RPMI7951 (cell line): ENCODE data around the gene HSH2D. TPM values are rescaled to one million over a fixed set of nuclear protein-coding genes. Genes with fewer than 3 reads are reported as not detected.
"Not testable (repeated sequence)": the region's sequence is repeated elsewhere in the genome, so short reads cannot be mapped to it uniquely, and the experiment has no call there.

Experiments
- DNase-seq: peaks from one replicate; pipeline ENCODE4 v3.0.0-alpha.2; 2012; ENCODE audit warnings: low read depth
- total RNA-seq: library from RNA; depleted of rRNA; stranded (reverse); fragments of >200 nt; shearing (Covaris generic); gene quantifications from 2 replicates; pipeline ENCODE4 v1.2.3, GENCODE V29; 2014; rRNA removed

The HSH2D gene, protein sequence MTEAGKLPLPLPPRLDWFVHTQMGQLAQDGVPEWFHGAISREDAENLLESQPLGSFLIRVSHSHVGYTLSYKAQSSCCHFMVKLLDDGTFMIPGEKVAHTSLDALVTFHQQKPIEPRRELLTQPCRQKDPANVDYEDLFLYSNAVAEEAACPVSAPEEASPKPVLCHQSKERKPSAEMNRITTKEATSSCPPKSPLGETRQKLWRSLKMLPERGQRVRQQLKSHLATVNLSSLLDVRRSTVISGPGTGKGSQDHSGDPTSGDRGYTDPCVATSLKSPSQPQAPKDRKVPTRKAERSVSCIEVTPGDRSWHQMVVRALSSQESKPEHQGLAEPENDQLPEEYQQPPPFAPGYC
- total RNA-seq: not detected in 2 replicates

DNA sequence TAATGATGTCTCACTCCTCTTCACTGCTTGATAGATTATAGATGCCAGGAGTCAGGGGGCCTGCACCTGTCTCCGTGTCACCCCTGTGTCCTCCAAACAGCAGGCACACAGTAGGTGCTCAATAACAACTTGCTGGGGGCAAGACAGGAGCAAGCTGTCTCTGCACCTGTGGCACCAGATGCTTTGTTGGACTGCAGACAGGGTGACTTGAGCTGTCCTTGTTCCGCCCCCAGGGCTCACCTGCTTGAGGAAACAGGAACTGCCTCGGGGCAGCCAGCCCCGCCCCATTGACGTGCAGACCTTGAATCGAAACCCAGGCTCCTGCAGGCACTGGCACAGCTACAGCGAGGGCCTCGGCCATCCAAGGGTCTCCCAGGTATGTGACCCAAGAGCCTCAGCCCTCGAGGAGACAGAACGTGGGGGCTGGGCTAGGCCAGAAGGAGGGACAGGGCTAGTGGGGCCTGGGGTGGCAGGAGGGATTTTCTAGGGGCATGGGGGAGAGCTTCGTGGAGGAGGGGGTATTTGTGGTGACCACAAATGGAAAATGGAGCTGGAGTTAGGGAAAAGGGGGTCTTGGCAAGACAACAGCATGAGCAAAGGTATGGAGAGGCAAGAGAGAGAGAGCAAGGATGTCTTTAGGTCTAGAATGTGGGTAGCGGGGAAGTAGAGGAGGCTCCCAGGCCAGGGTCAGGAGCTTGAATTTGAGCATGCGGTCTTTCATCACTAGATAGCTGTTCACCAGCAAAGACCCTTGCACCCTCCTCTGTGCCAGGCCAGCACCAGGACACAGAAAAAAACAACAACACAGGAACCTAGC lies at the start of gene HSH2D:
Gene HSH2D, plus strand, starts transcription at position 287 of the 817 bp plus-strand sequence. CDS start 5,066 bp downstream, outside the sequence.
- DNase-seq: no peak

DNA sequence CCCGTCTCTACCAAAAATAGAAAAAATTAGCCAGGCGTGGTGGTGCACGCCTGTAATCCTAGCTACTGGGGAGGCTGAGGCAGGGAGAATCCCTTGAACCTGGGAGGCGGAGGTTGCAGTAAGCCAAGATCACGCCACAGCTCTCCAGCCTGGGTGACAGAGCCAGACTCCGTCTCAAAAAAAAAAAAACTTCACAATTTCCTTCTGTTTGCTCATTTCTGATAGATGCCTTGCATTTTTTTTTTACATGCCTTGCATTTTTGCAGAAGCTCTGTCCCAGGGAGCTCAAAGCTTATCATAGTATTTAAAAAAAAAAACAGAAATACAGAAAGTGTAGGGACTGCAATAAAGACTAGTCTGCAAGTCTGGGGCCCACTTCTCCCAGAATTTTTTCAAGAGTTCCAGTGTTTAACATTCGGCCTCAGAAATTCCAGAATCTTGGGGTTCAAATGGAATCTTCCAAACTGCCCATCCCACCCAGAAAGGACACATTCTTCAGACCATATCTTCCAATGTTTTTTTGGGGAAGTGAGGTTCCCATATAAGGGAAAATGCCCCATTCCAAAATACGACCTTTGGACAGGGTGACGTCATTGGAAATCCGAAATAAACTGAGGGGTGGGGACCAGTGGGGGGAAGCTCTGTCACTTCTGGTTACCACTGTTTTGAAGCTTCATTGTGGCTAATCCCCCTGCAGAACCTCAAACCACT lies 49.0 kb upstream of the HSH2D start:
- DNase-seq: no peak

DNA sequence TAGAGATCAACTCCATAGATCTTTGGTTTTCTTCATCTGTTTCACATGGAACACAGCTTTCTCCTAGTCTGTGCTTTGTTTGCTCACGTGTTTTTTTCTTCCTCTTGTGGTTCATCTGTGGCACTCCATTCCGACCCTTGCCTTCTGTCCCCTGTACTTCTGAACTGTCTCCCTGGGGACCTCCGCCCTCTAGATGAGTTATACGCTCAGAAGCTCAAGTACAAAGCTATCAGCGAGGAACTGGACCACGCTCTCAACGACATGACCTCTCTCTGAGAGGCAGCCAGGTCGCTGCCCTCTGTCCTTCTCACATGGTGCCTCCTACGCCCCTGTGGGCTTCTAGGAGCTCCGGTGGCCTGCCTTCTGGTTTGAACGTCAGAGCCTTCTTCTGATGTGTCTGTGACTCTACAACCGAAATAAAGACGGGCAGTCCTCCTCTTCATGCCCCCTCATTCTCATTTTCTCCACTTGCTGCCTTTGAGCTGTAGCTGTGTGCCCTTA lies 48.4 kb upstream of the HSH2D start:
- DNase-seq: no peak

DNA sequence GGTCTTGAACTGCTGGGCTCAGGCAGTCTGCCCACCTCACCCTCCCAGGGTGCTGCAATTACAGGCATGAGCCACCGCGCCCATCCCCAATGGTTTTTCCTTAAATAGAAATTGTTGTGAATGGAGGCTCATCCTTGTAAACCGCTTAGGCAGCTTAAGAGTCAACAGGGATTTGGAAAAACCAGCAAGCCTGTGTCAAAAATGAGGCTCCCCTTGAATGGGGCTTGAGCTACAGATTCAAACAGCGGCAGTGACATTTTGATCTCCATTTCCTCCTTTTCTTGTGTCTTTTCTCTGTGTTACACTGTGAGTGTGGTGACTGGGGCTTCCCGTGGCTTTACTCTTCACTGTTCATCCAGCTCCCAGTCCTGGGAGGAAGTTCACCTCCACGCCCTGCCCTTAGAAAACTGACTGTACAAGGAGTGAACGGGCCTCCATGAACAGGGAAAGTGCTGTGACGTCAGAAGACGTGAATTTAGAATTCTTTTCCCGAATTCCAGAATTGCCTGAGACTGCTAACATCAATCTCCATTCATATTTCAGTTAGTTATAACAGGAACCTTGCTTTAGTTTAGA lies 47.1 kb upstream of the HSH2D start:
- no peak for DNase-seq

DNA sequence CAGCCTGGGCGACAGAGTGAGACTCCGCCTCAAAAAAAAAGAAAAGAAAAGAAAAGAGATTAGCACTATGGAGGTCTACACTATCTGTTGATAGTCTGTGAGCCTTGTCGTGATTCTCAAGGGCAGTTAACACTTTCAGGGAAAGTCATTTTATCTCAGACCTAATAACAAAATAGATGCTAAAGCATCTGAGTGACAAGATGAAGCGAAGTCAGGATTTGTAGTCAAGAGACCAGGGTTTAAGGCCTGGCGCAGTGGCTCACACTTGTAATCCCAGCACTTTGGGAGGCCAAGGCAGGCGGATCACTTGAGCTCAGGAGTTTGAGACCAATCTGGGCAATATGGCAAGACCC lies 45.1 kb upstream of the HSH2D start:
- no peak for DNase-seq

DNA sequence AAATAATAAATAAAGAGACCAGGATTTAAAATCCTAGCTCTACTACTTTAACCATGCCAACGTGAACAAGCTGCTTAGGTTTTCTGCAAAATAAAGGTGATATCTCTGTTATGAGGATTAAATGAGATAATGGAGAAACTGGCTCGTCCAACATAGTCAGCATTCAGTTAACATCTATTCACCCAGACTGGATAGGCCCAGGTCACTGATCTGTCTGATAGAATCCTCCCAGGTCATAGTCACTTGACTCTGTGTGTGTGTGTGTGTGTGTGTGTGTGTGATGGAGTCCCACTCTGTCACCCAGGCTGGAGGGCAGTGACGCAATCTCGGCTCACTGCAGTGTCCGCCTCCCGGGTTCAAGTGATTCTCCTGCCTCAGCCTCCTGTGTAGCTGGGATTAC lies 44.7 kb upstream of the HSH2D start:
- DNase-seq: no peak

DNA sequence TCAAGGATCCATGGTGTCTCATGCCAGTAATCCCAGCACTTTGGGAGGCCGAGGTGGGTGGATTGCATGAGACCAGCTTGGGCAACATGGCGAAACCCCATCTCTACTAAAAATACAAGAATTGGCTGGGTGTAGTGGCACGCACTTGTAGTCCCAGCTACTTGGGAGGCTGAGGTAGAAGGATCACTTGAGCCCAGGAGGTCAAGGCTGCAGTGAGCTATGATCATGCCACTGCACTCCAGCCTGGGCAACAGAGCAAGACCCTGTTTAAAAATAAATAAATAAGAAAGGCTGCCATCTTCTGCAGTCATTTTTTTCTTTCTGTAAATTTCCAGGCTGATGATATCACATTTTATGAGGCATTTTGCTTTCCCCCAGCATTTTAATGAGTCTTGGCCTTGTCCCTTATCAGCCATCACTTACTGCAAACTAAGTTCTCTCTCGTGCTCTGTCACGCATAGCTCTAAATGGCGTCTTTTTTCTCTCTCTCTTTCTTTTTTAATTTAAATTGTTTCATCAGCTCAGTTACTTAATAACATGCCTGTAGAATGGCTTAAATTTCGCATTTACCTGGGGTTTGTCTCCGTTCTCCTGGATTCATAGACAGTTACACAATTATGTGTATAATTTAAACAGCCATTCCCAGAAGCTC lies 44.0 kb upstream of the HSH2D start:
- not testable (repeated sequence) for DNase-seq

DNA sequence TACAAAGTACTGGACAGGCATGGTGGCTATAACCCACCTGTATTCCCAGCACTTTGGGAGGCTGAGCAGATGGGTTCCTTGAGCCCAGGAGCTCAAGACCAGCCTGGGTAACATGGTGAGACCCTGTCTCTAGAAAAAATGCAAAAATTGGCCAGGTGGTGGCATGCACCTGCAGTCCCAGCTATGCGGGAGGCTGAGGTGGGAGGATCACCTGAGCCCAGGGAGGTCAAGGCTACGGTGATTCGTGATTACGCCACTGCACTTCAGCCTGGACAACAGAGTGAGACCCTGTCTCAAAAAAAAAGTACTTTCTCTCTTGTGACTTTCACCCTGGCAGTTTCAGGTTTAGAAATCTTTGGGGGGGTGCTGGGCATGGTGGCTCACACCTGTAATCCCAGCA lies 43.0 kb upstream of the HSH2D start:
- no peak for DNase-seq

DNA sequence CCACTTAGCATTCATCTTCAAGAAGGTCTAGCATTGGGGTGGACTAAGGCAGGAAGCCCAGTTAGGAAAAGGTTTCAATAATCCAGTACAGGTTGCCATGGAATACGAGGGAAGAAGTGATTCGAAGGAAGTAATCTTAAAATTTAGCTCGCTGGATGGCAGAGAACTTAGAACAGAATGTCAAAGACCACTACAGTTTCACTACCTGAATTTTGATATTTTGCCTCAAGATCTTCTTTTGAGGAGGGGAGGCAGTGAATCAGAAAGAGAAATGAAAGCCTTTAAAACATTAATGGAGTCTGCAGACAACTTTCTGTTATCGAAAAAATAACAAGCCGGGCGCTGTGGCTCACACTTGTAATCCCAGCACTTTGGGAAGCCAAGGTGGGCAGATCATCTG lies 38.8 kb upstream of the HSH2D start:
- no peak for DNase-seq

DNA sequence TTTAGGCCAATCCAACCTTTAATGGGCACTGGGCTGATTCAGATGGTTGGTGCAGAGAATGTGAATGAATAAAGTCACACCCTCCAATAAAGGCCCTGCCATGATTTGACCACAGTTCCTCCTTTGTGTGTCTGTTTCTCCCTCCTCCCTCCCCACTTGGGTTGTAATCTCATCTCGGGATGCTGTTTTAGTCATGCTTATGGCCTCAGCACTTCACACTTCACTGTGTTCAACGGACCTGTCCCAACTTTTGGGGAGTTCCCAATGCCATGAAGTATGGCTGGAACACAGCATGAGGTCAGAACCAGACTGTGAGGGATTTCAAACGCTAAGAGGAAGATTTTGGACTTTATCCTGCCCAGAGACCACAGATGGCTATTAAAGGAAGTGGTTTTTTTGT lies 37.4 kb upstream of the HSH2D start:
- DNase-seq: peak; percentile 45

DNA sequence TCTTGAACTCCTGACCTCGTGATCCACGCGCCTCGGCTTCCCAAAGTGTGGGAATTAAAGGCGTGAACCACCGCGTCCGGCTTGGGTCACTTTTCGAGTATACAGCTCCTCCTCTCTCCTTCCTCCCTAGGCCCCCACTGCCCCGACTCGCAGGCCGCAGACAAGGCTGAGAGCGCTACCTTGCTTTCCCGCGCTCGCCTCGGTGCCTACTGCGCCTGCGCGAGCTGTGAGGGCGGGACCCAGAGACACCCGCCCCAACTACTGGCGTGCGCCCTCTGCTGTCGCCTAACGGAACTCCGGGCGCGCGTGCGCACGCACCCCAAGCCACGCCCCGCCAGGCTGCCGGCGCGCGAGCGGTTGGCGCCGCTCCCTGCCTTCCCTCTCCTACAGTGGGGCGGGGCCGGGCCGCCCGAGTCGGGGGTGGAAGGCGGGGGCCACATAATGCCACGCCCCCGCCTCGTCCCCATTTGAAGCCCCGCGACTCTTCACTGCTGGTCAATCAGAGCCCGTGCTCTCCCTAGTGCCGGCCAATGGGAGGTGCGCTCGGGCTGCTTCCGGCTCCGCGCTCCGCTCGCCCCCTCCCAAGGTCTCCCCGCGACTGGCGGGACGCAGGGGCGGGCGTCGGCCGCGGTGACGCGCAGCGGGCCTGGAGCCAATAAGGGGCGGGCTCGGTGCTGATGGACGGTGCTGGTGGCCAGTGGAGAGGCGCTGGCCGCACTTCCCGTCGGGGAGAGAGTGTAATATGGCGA lies 32.2 kb upstream of the HSH2D start, which contains the start of gene RAB8A:
Gene RAB8A, plus strand, starts transcription at position 730 of the 749 bp plus-strand sequence. Its CDS starts 13 bp downstream, at position 743.
- peak; percentile 98 for DNase-seq

DNA sequence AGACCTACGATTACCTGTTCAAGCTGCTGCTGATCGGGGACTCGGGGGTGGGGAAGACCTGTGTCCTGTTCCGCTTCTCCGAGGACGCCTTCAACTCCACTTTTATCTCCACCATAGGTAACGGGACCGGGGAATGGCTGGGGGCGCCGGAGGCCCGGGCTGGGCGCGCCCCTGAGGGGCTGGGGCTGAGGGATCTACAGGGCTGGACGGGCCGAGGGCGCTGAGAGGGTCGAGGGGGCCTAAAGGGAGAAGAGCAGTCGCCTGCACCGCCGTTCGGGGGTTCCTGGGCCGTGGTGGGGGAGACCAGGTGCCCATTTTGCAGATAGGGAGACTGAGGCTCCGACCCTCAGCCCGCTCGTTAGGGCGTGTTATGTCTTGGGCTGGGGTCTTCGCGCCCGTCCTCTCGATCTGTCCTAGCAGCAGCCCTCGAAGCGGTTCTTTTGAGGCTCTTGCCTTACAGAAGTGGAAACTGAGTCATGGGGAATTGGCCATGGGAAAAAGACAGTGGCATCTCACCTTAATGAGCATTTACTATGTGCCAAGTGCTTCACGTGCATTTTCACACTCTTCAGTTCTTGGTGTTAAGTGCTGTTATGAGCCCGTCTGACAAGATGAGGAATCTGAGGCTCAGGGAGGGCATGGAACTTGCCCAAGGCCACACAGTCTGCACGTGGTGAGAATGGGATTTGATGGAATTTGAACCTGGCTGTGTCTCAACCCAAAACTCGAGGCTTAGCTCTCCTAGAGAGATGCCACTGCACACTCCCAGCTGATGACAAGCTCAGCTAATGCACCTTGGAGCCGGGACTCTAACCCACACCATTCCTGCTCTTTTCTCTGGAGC lies 31.4 kb upstream of the HSH2D start:
- DNase-seq: no peak

DNA sequence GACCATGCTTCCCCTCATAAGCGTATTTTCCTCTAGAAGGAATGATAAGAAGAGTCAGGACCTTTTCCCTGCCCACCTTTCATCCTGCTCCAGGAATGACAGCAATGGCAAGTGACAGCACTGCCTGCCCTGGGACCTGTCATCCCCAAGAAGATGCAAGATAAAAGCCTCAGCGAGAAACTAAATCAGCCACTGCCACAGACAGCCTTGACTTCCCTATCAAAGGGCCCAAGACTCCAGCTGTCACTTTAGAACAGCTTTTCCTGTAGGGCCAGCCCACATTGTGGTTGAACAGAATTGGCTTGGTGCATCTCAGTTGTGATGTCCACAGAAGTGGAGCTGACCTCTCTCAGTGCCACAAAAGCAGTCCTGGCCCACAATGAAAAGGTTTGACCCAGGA lies 30.7 kb upstream of the HSH2D start:
- no peak for DNase-seq

DNA sequence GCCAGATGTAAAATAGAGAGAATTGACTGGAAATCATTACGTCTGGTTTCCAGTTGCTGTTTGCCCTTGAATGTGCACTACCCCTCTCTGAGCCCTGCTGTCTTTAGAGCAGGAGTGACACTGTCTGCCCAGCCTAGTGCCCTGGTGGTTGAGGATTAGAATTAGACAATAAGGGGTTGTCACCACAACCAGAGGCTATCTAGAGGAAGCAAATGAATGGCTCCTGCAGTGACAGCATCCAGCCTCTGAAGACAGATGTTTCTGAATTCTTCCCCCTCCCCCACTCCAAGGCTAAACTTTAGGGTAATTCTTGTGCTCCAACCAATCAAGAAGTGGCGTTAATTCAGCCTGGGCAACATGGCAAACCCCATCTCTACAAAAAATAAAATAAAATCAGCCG lies 29.8 kb upstream of the HSH2D start:
- DNase-seq: no peak

DNA sequence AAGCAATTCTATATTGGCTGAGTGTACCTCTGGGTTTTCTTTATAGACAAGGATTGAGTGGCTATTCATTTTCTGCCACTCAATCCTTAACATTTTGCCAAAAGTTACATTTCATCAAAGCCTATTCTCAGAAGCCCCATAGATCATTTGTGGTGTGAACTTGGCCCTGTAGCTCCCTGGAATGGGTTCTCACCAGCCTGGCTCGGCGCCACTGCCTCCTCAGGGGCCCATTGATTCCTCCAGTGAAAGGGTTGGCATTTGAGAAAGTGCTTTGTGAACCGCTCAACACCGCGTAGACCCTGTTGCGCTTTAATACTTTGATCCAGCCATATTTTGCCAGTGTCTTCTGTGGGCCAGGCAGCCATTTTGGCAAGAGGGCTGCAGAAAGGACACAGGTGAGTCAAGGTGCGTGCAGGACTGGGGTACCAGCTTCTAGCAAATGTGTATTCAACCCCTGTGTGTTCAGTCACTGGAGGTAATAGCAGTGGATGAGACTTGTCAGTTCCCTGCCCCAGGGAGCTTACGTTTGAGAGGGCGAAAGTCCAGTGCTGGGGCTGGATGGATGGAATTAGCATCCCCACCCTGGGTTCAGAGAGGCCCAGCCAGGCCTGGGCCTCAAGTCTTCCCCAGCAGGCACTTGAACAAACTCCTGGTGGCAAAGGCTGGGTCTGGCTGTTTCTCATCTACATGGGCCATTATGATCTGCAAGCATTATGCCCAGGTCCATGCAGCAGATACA lies 28.0 kb upstream of the HSH2D start:
- DNase-seq: no peak

DNA sequence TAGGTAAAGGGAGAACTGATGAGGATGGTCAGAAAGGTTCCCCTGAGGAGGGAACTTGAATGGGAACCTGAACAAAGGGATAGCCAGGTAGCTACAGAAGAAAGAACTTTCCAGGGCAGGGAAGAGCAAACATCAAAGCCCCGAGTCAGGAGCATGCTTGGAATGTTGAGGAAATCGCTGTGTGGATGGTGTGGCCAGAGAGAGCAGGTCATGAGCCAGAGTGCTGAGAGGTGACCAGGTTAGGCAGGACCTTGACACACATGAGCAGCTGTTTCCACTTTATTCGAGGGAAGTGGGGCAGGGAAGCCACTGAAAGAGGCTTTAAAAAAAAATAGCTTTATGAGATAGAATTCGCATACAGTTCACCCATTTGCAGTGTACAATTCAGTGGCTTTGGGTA lies 27.4 kb upstream of the HSH2D start:
- no peak for DNase-seq

DNA sequence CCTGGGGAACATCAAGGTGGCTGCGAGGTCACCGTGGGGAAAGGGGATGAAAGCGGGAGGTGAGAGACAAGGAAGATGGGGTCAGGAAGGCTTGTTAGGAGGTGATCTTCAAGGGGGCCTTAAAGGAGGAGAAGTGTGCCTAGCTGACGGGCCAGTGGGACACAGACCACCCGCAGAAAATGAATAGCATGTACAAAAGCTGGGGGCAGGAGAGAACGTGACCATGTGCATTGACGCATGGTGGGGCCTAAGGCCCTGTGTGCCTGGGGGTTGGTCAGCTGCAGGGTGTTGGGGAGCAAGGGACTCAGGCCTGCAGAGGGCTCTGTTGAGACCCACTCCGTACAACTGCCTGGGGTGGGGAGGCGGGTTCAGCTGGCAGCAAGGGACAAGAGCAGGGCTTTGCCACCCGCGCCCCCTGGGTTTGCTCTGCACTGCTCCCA lies 25.9 kb upstream of the HSH2D start:
- no peak for DNase-seq

DNA sequence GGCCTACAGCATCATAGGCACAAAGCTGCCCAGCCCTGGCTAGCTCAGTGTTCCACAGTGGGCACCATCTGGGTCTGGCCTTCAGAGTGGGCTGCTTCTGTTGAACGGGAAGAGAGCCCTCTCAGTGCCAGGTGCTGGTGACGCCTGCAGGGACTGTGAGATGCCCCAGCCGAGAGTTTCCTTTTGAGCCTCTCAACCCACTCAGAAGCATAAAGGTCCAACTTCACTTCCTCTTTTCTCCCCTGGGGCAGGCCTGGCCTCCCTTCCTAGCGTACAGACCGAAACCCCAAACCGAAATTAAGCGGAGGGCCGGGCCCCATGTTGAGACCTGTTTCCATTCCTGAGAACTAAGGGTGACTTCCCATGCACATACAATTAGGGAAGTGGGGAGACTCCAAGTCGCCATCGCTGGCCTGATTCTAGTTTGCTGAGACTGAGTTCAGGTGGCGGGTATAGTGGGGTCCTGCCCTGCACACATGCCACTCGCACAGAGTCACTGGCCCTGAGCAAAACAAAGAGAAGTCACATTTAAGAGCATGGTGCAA lies 24.9 kb upstream of the HSH2D start:
- no peak for DNase-seq
